HG02970 (cell line): Measurements from ENCODE around the gene MAB21L2.
"Not testable (repeated sequence)": the region's sequence is repeated elsewhere in the genome, so short reads cannot be mapped to it uniquely, and the experiment has no call there.

Experiments used
- ATAC-seq: cut with Tn5 transposase; IDR thresholded peaks from one replicate; pipeline ENCODE4 v1.9.1; 2021; ENCODE audit warnings: mild to moderate bottlenecking, moderate library complexity, moderate number of reproducible peaks; ENCODE audit not compliant: unreplicated experiment, low FRiP score

MAB21L2 gene

DNA sequence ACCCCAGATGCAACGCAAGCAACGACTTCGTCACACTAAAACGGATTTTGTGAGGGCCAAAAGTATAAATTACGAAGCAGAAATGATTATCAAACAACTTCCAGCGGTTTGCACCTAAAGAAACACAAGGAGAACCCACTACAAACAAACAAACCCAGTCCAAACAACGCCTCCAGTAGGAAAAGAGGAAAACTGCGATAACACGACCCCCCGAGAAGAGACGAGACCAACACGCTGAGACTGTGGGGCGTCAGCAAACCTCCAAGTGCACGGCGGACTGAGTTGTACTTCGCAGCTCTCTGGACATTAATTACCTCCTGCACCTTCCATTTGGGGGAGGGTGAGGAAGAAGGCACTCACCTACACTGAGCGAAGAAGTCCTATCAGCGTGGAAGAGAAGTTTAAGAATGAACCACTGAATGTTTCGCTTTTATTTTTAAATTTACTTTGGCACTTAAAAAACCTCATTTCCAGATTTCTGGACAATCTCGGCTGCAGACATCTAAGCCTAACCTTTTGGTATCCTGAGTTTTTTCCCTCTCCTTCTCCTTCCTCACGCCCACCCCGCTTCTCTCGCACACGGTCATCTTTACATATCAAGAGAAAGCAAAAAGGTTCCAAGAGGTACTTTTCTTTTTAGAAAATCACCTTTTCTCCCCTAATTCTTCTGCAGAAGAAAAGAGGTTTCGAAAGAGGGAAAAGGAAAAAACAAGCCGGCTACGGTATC, at the start of gene MAB21L2:
Gene MAB21L2, plus strand, starts transcription at position 6 of the 727 bp plus-strand sequence. CDS start 879 bp downstream, outside the sequence.
- no peak for ATAC-seq

DNA sequence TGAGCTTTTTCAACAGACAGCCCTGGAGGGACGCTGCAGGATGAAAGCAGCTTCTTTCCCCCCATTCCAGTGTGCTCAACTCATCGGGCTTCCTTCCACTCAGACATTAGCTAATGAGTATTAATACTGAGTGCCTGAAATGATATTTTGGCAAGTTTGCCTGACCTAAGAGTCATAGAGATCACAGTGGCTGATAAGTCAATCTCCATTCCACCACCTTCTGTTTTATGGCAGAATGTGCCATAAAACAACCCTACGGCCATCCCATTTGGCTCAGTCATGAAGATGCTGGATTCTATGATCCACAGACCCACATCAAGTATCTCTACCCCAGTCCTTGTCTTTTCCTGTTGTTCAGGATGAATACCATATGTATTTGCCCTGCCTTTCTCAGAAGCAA, 48.3 kb upstream of the MAB21L2 start:
- no peak for ATAC-seq

DNA sequence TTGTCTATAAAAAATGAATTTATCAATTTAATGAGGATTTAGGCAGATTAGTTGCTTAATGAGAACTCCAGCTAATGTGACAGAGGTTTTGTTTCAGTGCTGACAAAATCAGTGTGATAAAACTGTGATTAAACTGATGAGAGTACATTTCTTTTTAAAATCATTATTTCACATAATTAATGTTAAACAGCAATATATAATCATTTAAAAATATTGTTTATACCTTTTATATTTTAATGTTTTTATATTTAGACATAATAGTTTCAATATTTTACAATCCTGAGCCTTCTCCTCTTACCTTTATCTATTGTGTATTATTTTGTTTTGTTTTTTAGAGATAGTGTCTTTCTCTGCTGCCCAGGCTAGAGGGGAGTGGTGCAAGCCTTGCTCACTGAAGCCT, 47.1 kb upstream of the MAB21L2 start:
- no peak for ATAC-seq

DNA sequence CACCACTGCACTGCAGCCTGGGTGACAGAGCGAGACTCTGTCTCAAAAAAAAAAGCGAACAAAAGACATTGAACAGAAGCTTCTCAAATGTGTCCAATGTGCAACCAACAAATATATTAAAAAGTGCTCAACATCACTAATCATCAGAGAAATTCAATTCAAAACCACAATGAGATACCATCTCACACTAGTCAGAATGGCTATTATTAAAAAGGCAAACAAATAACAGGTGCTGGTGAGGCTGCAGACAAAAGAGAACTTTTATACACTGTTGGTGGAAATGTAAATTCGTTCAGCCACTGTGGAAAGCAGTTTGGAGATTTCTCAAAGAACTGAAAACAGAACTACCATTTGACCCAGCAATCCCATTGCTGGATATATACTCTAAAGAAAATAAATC, 44.0 kb upstream of the MAB21L2 start:
- ATAC-seq = not testable (repeated sequence)

DNA sequence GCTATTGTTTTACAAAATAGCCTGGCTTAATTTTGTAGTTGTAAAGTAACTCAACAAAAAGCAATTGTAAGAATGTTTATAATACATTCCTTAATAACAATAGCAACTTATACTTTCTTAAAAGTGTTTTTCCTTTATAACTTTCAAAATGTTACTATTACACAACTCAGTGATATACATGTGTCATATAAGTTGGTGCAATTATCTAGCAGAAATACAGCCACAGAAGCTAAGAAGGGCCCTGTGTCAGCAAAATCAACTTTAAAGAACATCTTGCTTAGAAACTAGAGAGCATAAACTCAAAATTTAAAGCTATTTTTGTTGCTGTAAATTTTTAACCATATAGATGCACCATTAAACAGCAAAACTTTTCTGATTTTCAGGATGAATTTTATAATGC, 41.4 kb upstream of the MAB21L2 start:
- no peak for ATAC-seq

DNA sequence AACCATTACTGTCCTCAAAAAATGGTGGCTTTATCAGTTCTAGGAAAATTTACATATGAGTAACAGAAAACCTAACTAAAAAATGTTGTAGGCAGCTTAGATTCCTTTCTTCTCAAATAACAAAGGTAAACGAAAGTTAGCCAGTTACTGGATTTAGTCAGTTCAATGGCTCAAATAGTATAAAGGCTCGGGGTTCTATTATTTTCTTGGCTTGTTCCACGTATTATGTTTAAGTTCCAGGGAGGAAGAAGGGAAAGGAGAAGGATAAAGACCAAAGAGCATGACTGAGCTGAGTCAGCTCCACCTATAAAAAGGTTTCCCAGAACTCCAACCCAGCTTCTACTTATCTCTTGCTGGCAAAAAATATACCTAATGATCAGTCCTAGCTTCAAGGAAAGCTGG, 41.0 kb upstream of the MAB21L2 start:
- no peak for ATAC-seq

DNA sequence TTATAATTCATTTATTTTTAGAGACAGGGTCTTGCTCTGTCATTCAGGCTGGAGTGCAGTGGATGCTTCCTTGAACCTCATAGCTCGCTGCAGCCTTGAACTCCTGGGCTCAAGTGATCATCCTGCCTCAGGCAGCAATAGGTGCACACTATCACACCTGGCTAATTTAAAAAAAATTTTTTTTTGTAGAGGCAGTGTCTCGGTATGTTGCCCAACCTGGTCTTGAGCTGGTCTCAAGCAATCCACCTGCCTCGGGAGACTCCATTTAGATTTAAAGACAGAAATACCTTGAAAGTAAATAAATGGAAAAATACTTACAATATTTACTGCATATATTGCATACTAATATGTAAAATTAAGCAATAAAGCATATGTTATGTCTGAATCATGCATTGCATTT, 40.3 kb upstream of the MAB21L2 start:
- no peak for ATAC-seq

DNA sequence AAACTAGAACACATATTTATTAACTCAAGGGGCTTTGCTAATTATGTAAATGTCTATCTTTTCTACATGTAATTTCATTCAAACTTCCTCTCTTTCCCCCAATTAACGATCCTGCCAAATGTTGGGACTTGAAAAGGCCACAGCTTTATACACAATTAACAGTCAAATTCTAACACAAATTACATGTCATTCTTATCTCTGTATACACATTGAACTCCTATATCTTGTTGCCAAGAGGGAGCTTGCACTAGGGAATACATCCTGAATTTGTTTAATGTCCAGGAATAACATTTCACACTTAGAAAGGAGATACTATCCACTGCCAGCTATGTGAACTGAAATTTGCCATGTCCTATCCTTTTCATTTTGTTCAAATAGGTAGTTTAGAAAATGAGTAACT, 38.9 kb upstream of the MAB21L2 start:
- ATAC-seq = no peak

DNA sequence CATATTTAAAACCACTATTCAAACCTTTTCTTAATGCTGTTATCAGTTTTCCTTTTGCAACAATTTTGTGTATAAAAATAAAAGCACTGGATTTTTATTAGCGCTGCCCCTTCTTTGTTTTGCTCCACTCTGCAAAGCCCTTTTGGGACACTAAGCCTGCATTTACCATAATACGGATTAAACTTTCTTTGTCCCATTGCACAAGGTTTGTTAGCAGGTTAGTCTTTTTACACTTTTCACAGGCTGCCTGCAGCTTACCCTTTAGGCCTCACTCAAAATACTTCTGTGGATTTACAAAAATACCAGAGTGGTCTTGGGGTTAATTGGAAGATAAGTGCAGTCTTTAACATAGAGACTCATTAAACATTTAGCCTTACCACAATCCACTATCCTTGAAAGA, 35.7 kb upstream of the MAB21L2 start:
- no peak for ATAC-seq

DNA sequence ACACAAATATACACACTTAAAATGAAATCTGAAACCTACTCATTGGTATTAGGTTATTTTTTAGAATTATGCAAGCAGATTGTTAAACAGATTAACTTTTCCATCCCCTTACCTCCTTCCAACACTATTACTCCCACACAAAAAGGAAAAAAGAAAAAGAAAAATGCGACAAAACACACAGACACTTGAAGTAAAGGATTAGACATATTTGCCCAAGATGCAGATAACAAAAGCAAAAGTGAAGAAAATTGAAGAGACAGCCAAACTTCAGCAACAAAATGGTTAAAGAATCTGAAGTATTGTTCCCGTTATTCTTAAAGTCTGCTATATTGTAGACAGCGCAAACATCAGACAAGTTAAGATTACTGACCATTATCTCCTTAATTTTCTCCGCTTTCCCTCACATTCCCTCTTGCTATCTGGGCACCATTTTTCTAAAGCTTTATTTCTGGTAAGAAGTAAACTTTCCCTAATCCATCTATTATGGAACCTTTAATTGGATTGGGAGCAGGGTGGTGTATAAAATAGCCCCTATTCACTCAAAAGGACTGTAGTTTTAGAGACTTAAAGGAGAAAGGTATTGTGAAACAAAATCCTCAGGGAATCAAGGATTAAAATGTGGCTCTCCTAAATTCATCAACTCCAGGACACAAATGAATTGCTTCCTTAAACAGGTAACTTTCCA, 34.7 kb upstream of the MAB21L2 start:
- no peak for ATAC-seq

DNA sequence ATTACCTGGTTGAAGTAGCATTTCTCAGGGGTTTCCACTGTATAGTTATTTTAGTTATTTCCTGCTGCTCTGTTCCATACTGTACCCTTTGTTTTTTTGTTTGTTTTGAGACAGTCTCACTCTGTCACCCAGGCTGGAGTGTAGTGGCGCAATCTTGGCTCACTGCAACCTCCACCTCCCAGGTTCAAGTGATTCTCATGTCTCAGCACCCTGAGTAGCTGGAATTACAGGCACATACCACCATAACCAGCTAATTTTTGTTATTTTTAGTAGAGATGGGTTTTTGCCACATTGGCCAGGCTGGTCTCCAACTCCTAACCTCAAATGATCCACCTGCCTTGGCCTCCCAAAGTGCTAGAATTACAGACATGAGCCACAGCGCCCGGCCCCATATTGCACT, 24.1 kb upstream of the MAB21L2 start:
- not testable (repeated sequence) for ATAC-seq

DNA sequence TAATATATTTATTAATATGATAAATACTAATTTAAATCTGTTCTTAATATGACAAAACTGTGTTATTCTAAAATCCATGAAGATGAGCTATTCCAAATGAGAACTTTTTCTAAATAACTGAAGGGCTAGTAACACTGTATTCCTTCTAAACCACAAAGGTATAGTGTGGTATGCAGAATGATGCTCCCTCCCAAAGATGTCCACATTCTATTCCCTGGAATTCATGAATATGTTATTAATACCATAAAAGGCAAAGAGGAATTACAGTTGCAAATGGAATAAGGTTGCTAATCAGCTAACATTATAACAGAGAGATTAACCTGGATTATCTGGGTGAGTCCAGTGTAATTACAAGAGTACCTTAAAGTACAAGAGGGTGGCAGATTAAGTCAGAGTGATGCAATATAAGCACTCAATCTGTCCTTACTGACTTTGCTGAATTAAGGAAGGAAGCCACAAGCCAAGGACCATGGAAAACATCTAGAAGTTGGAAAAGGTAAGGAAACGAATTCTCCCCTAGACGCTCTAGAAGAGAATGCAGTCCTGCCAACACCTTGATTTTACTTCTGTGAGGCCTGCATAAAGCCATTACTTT, 20.7 kb upstream of the MAB21L2 start:
- no peak for ATAC-seq

DNA sequence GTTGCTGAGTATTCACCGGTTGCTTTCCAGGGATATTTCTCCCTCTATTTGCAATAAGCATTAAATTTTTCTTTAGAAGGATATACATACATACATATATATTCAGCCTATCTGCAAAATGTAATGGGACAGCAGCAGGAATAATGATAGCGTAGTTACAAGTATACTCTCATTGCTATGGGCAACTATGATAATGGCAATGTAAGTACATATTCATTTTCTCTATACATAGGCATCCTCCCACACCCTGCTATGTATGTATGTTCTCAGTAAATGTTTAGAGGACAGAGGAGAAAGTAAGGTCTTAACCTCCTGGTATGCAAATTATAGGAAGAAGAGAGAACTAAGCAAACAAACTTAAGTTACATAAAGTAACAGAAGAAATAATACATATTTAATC, 19.7 kb upstream of the MAB21L2 start:
- no peak for ATAC-seq

DNA sequence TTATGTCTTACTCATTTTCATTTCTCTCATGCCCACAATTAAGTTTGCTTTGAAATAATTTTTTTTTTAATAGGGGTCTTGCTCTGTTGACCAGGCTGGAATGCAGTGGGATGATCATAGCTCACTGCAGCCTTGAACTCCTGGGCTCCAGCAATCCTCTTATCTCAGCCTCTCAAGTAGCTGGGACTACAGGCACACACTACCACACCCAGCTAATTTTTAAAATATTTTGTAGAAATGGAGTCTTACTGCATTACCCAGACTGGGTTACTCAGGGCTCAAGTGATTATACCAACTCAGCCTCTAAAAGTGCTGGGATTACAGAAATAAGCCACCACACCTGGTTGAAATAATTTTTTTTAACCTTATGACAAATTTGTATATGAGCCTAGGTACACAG, 19.2 kb upstream of the MAB21L2 start:
- no peak for ATAC-seq

DNA sequence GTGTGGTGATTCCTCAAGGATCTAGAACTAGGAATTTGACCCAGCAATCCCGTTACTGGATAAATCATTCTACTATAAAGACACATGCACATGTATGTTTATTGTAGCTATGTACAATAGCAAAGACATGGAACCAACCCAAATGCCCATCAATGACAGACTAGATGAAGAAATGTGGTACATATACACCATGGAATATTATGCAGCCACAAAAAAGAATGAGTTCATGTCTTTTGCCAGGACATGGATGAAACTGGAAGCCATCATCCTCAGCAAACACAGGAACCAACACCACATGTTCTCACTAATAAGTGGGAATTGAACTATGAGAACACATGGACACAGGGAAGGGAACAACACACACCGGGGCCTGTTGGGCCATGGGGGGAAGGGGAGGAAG, 17.0 kb upstream of the MAB21L2 start:
- ATAC-seq = not testable (repeated sequence)

DNA sequence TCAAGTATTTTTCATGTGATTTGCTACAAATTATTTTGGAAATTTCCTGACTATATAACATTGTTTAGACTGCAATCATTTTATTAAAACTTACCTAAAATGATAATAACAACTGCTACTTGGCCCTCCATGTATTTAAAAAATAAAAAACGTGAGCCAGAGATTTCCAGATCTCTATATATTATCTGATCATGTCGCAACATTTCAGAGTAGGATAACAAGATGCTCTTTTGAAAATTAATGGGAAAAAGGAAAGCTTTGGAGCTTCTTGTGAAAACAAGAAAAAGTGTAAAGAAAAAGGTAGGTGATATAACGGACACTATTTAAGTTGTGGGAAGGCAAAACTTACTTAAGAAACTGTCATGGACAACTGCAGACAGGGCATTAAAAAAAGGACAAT, 14.9 kb upstream of the MAB21L2 start:
- no peak for ATAC-seq

DNA sequence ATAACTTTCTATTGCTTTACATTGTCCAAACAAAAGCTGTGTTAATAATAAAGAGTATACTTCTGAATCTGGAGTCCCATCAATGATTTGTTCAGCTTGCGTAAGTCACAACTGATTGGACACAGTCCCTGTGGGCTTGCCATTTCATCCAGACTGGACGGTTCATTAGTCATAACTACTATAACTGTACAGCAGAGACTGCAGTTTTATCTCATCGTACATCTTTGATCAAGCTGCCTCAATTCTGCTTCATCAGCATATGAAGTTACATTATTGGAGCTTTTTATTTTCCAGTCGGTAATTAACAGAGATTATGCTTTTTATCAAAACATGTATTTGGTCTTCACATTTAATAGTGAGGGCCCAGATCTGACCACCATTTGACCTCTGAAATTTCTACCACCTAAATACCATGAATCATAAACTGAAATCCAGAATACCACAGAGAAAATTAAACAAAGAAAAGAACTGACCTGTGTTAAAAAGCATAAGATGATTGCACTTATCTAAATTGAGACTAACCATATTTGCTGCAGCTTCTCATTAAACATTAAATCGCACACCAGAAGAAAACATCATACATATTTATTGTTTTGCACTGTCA, 12.5 kb upstream of the MAB21L2 start:
- no peak for ATAC-seq

DNA sequence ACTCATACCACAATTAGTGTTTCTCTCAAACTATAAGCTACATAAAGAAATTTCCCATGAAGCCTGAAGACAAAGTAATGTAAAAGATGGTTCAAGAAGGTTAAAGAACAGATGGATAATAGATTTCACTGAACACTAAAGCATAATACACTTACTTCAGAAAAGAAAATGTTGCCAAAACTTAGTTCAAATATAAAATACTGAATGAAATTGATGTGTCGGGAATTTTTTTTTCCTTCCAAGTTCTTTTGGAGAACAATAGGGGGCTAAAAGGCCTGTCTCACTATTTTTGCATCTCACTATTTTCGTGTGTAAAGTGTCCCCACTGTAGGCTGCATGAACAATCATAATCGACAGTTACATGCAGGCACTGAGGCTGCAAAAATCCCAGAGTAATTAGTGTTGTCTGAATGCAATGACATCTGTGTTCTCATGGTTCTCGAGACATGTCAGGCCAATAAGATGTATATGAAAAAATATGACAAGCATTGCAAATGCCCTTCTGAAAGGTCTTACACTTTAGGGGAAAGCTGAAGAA, 11.9 kb upstream of the MAB21L2 start:
- no peak for ATAC-seq

DNA sequence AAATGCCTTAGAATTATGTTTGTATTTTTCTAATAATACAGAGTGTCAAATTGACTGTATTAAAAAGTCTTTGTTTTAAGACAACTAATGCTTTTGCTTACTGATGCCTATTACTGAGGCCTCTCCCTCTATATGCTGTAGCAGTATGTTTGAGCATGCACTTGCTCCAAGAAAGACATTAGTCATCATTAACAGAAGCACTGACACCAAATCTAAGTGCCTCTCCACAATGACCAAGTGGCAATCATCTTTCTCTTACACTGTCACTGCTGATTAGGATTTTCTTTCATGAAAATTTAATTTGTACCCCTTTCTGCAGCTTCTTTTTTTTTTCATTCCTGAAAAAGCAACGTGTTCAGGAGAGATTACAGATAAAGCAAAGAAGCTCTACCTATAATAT, 11.1 kb upstream of the MAB21L2 start:
- ATAC-seq = no peak

DNA sequence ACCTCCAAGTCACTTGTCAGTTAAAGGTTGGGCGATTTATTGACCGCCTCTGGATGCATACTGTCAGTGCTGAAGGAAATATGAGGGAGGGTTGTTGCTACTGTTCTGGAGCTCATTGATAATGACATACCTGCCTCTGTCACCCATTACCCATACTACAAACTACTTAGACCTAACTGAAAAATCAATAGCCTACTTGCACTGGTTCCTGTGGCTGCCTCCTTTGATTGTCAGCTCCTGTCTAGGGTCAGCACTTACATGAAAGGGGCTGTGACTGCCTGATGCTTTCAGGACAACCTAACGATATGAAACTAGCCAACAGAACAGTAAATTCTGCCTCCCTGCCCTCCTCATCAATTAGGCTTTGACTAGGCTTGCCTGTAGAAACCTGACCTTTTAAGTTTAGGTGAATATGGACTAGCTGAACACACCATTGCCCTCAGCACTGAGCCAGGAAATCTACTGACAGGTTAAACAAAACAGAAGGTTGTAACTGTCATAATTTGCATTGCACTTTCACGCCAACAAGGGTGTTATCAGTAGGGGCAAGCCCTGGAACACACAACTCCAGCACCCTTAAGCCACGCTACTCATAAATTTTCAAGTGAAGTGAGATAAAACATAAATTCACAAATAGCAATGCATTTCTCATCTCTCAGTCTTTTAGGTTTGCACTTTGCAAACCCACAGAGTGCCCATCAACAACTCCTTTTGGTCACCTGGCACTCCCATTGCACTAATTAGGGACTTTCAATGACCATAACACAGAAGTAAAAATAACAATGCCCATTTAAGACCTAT, 9.0 kb upstream of the MAB21L2 start:
- no peak for ATAC-seq
